Measurements from ENCODE around the gene HID1.

- TF ChIP-seq YY1 (IDR thresholded peaks at IDR 0.05; ENCODE audit: low read depth) (no peak), TAF1 (IDR thresholded peaks at IDR 0.05; ENCODE audit: low read depth) (no peak), FOXM1 (IDR thresholded peaks at IDR 0.05; ENCODE audit: borderline replicate concordance, low read depth) (no peak), NFIC (IDR thresholded peaks at IDR 0.05) (no peak), TCF12 (IDR thresholded peaks at IDR 0.05; ENCODE audit: low read depth) (no peak), EP300 (IDR thresholded peaks at IDR 0.05; ENCODE audit: borderline replicate concordance) (no peak)
Measured at GRCh38 chr17:74999523-74999922, 27.0 kb upstream of the HID1 start.

Data from Ishikawa (cell line).